HL-60 (cell line): ENCODE measurements around the gene CPHXL2.

ENCODE experiments used
- DNase-seq, 2 experiments: peaks; one replicate each; pipeline ENCODE4 v3.0.0-alpha.2; 2010 to 2020; ENCODE audit warnings: low read depth in 1 of 2, low spot score in 1 of 2
- H3K27ac ChIP-seq: fragments of 250-450 bp; sonication (Bioruptor Pico); replicated peaks from 2 replicates; pipeline ENCODE4 v1.5.1; 2020; ENCODE audit warnings: mild to moderate bottlenecking, moderate library complexity
- H3K27me3 ChIP-seq: fragments of 250-450 bp; sonication (Bioruptor Pico); 2 replicates; pipeline ENCODE4 v1.5.1; 2021; ENCODE audit warnings: mild to moderate bottlenecking, moderate library complexity; ENCODE audit not compliant: insufficient read depth, poor library complexity, severe bottlenecking
- H3K4me3 ChIP-seq: replicated peaks from 2 replicates; pipeline ENCODE4 v1.5.1; 2011; ENCODE audit warnings: mild to moderate bottlenecking, control low read depth, low read length; ENCODE audit not compliant: insufficient read depth
- CTCF ChIP-seq: IDR thresholded peaks from one replicate; pipeline ENCODE4 v1.5.1; 2011; ENCODE audit warnings: low read length, control low read depth, inconsistent platforms; ENCODE audit not compliant: insufficient read depth
- GABPA ChIP-seq: IDR thresholded peaks from 2 replicates; pipeline ENCODE4 v1.6.1; 2012; ENCODE audit warnings: low read depth
- POLR2AphosphoS5 ChIP-seq: IDR thresholded peaks from 2 replicates; pipeline ENCODE4 v1.6.1; 2012; ENCODE audit warnings: low read depth
- SPI1 ChIP-seq: IDR thresholded peaks from 2 replicates; pipeline ENCODE4 v1.6.1; 2012; ENCODE audit warnings: low read depth, mild to moderate bottlenecking, borderline replicate concordance
- TF ChIP-seq, protein P1 (sequence below): IDR thresholded peaks from 2 replicates; pipeline ENCODE4 v1.6.1; 2012; ENCODE audit warnings: low read depth; ENCODE audit not compliant: insufficient replicate concordance

CPHXL2 gene

DNA sequence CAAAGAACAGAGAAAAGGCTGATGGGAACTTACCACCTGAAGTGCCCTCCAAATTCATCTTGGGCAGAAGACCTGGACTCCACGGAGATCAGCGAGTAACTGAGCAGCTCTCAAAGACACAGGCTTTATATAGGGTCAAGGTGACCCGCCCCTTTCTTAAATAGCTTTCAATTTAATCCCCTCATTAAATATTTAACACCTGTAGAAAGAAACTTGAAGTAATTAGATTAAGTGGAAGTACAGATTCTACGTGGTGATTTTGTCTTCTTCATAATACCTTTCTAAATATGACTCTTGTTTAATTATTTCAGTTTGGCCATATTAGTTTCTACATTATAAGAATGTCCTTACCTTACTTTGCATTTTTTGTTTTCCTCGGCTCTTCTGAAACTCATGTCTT is 24.6 kb upstream of the CPHXL2 start, which contains the start of gene DUXB:
Gene DUXB (minus strand): TSS at position 101 of the 400 bp plus-strand sequence. CDS start 43 bp downstream, at position 58.
- TF ChIP-seq SPI1 = no peak
- no peak for TF ChIP-seq CTCF
- TF ChIP-seq GABPA = no peak
- TF ChIP-seq, protein P1, sequence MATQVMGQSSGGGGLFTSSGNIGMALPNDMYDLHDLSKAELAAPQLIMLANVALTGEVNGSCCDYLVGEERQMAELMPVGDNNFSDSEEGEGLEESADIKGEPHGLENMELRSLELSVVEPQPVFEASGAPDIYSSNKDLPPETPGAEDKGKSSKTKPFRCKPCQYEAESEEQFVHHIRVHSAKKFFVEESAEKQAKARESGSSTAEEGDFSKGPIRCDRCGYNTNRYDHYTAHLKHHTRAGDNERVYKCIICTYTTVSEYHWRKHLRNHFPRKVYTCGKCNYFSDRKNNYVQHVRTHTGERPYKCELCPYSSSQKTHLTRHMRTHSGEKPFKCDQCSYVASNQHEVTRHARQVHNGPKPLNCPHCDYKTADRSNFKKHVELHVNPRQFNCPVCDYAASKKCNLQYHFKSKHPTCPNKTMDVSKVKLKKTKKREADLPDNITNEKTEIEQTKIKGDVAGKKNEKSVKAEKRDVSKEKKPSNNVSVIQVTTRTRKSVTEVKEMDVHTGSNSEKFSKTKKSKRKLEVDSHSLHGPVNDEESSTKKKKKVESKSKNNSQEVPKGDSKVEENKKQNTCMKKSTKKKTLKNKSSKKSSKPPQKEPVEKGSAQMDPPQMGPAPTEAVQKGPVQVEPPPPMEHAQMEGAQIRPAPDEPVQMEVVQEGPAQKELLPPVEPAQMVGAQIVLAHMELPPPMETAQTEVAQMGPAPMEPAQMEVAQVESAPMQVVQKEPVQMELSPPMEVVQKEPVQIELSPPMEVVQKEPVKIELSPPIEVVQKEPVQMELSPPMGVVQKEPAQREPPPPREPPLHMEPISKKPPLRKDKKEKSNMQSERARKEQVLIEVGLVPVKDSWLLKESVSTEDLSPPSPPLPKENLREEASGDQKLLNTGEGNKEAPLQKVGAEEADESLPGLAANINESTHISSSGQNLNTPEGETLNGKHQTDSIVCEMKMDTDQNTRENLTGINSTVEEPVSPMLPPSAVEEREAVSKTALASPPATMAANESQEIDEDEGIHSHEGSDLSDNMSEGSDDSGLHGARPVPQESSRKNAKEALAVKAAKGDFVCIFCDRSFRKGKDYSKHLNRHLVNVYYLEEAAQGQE = no peak
- no peak for TF ChIP-seq POLR2AphosphoS5
- no peak within 1 kb of the TSS for H3K27ac ChIP-seq
- H3K27me3 ChIP-seq = no peaks in the 10 kb centered on the region
- no peak within 1 kb of the TSS for H3K4me3 ChIP-seq
- no peak for DNase-seq

GRCh38 chr16:75697571-75697970 is 20.8 kb upstream of the CPHXL2 start:
- H3K27me3 ChIP-seq = no peaks in the 10 kb centered on the region
- TF ChIP-seq POLR2AphosphoS5 (no peak), SPI1 (no peak), GABPA (no peak), CTCF (no peak)
- TF ChIP-seq, protein P1 = no peak
- no peak overlapping the region for H3K27ac ChIP-seq
- DNase-seq = no peak
- H3K4me3 ChIP-seq = no peak overlapping the region

- TF ChIP-seq CTCF (no peak), GABPA (no peak), SPI1 (no peak), POLR2AphosphoS5 (no peak)
- TF ChIP-seq, protein P1 = no peak
- Histone ChIP-seq H3K4me3 (no peak overlapping the region), H3K27me3 (no peaks in the 10 kb centered on the region), H3K27ac (no peak overlapping the region)
- DNase-seq = no peak
Observed at GRCh38 chr16:75695708-75696107, 18.9 kb upstream of the CPHXL2 start.
